Right atrium auricular region (tissue), 2 donors: Measurements from ENCODE around the gene MMP28. TPM values are rescaled to one million over a fixed set of nuclear protein-coding genes. Genes with fewer than 3 reads are reported as not detected.

Experiments used
- DNase-seq: peaks from one replicate; pipeline ENCODE4 v3.0.0-alpha.2; 2019; ENCODE audit warnings: low spot score
- H3K27ac ChIP-seq, 2 donors: fragments of 200-600 bp; sonication (generic); 1 replicate in 1 of 2; 2 replicates in 1 of 2; pipeline ENCODE4 v1.5.1; 2016 to 2019
- H3K27me3 ChIP-seq, 2 donors: fragments of 200-600 bp; sonication (generic); one replicate each; pipeline versions ENCODE4 v1.5.1 to v1.6.0; 2017 to 2019
- H3K36me3 ChIP-seq: fragments of 200-600 bp; sonication (generic); one replicate; pipeline ENCODE4 v1.5.1; 2016
- H3K4me1 ChIP-seq, 2 donors: fragments of 200-600 bp; sonication (generic); one replicate each; pipeline versions ENCODE4 v1.5.1 to v1.6.0; 2017 to 2019
- H3K4me3 ChIP-seq, 2 donors: fragments of 200-600 bp; sonication (generic); 1 replicate in 1 of 2; 2 replicates in 1 of 2; pipeline ENCODE4 v1.5.1; 2017 to 2019; ENCODE audit warnings: mild to moderate bottlenecking in 1 of 2, moderate library complexity in 1 of 2
- H3K9me3 ChIP-seq, 2 donors: fragments of 200-600 bp; sonication (generic); one replicate each; pipeline ENCODE4 v1.5.1; 2019
- total RNA-seq, 2 donors: library from RNA; depleted of rRNA; stranded (reverse); fragments of >200 nt; gene quantifications; one replicate each; pipeline ENCODE4 v1.1.0, GENCODE V29; 2016
- TF ChIP-seq, protein P1 (sequence below), 2 donors: fragments of 200-600 bp; sonication (generic); IDR thresholded peaks; one replicate each; pipeline ENCODE4 v1.5.1; 2019; ENCODE audit warnings: antibody characterized with exemption in 2 of 2

The MMP28 gene
- total RNA-seq, 2 donors from 2014 or later = 10.5 to 14.9 TPM

DNA sequence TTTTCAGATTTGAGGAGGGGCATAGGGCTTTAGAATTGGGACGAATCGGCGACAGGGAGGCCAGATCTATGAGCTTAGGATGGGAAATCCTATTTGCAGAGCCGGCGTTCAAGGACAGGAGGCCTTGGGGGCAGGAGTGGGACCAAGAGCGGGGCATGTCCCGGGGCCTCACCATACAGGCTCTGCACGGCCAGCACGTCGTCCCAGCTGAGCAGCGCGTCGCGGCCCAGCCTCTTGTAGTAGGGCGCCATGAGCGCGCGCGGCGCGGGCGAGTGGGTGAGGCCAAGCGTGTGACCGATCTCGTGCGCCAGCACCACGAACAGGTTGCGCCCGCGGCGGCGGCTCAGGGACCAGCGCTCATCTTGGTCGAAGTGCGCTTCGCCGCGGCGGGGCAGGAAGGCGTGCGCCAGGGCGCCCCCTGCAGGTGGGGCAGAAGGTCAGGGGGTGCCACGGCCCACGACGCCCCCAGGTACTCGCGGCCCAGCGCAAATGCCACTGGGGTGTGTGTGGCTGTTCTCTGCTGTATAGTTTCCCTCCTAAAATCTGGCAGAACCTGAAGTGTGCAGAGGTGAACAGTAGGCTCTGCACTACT, 25.4 kb downstream of the MMP28 start:
- Histone ChIP-seq H3K36me3 (no peaks in the 10 kb centered on the region), H3K4me1 (peaks cover 0 to 21% of the 10 kb centered on the region in 2 donors), H3K4me3 (no peak overlapping the region), H3K27me3 (no peaks in the 10 kb centered on the region), H3K27ac (no peak overlapping the region), H3K9me3 (no peaks in the 10 kb centered on the region)
- TF ChIP-seq, protein P1, sequence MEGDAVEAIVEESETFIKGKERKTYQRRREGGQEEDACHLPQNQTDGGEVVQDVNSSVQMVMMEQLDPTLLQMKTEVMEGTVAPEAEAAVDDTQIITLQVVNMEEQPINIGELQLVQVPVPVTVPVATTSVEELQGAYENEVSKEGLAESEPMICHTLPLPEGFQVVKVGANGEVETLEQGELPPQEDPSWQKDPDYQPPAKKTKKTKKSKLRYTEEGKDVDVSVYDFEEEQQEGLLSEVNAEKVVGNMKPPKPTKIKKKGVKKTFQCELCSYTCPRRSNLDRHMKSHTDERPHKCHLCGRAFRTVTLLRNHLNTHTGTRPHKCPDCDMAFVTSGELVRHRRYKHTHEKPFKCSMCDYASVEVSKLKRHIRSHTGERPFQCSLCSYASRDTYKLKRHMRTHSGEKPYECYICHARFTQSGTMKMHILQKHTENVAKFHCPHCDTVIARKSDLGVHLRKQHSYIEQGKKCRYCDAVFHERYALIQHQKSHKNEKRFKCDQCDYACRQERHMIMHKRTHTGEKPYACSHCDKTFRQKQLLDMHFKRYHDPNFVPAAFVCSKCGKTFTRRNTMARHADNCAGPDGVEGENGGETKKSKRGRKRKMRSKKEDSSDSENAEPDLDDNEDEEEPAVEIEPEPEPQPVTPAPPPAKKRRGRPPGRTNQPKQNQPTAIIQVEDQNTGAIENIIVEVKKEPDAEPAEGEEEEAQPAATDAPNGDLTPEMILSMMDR (IDR thresholded peaks at IDR 0.05) = no peak
- no peak for DNase-seq

DNA sequence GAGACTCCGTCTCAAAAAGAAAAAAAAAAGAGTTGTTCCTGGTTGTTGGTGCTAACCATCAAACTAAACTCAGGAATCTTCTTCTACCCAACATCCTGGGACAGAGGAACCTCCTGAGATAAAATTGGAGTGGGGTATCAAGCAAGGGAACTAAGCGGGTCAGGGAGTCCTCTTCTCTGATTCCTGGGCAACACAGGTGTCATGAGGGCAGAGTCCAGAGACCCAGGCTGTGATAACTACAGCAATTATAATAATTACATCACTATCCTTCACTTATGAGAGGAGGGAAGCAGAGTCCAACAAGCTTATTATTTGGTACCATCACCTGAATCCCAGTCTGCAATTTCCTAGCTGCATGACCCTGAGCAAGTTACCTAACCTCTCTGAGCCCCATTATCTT, 26.6 kb downstream of the MMP28 start:
- Histone ChIP-seq H3K4me1 (peaks cover 0 to 21% of the 10 kb centered on the region in 2 donors), H3K36me3 (no peaks in the 10 kb centered on the region), H3K4me3 (no peak overlapping the region), H3K9me3 (no peaks in the 10 kb centered on the region), H3K27me3 (no peaks in the 10 kb centered on the region), H3K27ac (no peak overlapping the region)
- TF ChIP-seq, protein P1 (IDR thresholded peaks at IDR 0.05) = no peak
- no peak for DNase-seq

DNA sequence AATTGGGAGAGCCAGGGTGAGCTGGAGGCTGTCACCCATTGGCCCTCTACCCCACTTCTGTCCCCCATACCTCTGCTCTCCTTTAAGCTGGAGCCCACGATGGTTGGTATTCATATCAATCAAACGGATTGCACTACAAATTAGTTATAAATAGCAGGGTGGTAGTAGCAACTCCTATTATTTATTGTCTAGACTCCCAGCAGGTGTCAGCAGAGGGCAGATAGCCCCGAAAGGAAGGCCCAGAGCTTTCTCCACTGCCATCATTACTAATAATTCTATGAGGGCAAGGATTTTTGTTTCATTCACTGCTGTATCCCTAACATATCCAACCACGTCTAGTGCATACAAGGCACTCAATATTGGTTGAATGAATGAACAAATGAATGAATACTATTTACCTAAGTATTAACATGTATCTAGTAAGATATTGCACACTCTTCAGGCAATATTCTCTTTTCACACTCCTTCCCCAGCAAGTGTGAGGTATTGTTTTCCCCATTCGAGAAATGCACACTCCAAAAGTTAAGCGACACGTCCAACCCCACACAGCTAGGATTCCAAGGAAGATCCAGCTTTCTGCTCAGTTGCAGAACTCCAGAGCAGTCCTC, 28.4 kb downstream of the MMP28 start:
- Histone ChIP-seq H3K4me3 (no peak overlapping the region), H3K9me3 (no peaks in the 10 kb centered on the region), H3K27me3 (no peaks in the 10 kb centered on the region), H3K4me1 (peaks cover 0 to 15% of the 10 kb centered on the region in 2 donors), H3K27ac (no peak overlapping the region), H3K36me3 (no peaks in the 10 kb centered on the region)
- no peak for DNase-seq
- TF ChIP-seq, protein P1 (IDR thresholded peaks at IDR 0.05) = peak; percentile 35 to 72

DNA sequence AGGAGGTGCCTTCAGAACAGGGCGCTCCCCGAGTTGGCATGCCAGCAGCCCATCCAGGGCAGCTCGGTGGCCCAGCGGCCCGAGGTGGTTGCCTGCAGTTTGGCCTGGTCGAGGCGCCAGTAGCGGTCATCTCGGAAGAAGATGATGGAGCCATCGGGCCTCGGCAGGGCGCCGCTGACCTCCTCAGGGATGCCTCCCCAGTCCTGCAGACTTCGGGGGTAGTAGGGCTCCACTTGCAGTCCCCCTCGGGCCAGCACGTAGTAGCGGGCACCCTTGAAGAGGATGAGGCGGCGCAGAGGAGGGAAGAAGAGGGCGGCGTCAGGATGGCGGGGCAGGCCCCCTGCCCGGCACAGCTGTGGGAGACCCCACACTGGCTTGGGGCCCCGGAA, 29.0 kb downstream of the MMP28 start:
- Histone ChIP-seq H3K9me3 (no peaks in the 10 kb centered on the region), H3K27ac (no peak overlapping the region), H3K36me3 (no peaks in the 10 kb centered on the region), H3K4me3 (no peak overlapping the region), H3K27me3 (no peaks in the 10 kb centered on the region), H3K4me1 (peaks cover 0 to 15% of the 10 kb centered on the region in 2 donors)
- TF ChIP-seq, protein P1 (IDR thresholded peaks at IDR 0.05) = no peak
- no peak for DNase-seq

DNA sequence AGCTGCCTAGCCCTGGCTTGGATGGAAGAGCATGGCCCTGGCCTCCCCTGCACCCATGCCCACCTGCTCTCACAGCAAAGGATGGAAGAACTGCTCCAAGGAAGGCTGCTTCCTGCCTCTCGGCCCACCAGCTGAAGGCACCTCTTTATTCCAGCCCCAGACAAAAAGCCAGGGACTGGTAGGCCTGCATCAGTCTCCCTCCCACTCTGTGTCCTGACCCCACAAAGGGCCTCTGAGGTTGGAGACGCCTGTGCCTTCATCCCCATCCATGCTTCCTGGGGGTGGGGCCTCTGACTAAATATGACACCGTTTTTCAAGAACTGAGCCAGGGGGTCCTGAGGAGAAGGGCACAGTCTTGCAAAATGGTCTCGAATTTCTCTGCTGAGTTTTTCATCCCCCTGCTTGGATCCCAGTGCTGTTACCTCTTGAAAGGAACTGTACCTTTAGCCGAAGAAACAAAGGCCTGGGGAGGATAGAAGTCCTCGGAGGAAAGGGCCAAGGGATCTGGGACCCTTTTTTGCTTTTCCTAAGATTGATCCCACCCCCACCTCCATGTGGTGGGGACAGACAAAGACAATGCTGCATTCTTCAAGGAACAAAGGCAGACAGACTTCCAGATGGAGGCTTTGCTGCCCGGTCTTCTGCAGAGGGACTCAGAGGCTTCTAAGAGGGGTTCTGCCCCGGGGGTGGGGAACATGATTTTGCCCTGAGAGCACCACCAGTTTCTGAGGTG, 29.5 kb downstream of the MMP28 start:
- Histone ChIP-seq H3K27ac (no peak overlapping the region), H3K27me3 (no peaks in the 10 kb centered on the region), H3K36me3 (no peaks in the 10 kb centered on the region), H3K9me3 (no peaks in the 10 kb centered on the region), H3K4me1 (peaks cover 0 to 15% of the 10 kb centered on the region in 2 donors), H3K4me3 (no peak overlapping the region)
- TF ChIP-seq, protein P1 (IDR thresholded peaks at IDR 0.05) = no peak
- no peak for DNase-seq
